ENCODE measurements around the gene SGK1. TPM values are rescaled to one million over a fixed set of nuclear protein-coding genes. Genes with fewer than 3 reads are reported as not detected.
A peak's percentile ranks its signal among the peaks of the same experiment; 100 is the strongest.

Gene SGK1
- total and polyA plus RNA-seq, 8 donors = 26.6 to 236 (median 82.1) TPM

DNA sequence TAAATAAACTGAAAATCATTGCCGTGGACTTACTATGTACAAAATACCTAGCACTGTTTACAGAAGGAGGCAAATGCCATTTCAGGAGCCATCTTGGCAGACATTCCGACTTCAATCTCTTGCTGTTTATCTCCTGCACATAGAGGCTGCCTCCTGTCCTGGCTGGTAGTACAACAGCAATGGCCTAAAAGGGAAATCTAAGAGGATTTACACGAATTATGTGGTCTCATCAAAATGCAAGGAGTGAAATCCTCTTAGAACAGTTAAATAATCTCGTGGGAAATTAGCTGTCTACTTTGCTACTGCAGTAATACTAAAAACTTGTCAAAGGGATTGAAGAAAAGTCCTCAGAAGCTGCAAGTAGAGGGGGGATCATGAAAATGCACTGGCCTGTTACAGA, 183.3 kb downstream of the SGK1 start:
- H3K4me1 ChIP-seq = no peaks in the 10 kb centered on the region
- H3K36me3 ChIP-seq = no peaks in the 10 kb centered on the region
- ATAC-seq = no peak
- H3K27ac ChIP-seq = no peak overlapping the region
- no peaks in the 10 kb centered on the region for H3K9me3 ChIP-seq
- intact Hi-C loops (cut with DNase I) = no loop called here
- H3K27me3 ChIP-seq = no peaks in the 10 kb centered on the region
- TF ChIP-seq, protein P1, sequence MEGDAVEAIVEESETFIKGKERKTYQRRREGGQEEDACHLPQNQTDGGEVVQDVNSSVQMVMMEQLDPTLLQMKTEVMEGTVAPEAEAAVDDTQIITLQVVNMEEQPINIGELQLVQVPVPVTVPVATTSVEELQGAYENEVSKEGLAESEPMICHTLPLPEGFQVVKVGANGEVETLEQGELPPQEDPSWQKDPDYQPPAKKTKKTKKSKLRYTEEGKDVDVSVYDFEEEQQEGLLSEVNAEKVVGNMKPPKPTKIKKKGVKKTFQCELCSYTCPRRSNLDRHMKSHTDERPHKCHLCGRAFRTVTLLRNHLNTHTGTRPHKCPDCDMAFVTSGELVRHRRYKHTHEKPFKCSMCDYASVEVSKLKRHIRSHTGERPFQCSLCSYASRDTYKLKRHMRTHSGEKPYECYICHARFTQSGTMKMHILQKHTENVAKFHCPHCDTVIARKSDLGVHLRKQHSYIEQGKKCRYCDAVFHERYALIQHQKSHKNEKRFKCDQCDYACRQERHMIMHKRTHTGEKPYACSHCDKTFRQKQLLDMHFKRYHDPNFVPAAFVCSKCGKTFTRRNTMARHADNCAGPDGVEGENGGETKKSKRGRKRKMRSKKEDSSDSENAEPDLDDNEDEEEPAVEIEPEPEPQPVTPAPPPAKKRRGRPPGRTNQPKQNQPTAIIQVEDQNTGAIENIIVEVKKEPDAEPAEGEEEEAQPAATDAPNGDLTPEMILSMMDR (IDR thresholded peaks at IDR 0.05) = no peak
- H3K4me3 ChIP-seq = no peak overlapping the region
- no peak for DNase-seq

DNA sequence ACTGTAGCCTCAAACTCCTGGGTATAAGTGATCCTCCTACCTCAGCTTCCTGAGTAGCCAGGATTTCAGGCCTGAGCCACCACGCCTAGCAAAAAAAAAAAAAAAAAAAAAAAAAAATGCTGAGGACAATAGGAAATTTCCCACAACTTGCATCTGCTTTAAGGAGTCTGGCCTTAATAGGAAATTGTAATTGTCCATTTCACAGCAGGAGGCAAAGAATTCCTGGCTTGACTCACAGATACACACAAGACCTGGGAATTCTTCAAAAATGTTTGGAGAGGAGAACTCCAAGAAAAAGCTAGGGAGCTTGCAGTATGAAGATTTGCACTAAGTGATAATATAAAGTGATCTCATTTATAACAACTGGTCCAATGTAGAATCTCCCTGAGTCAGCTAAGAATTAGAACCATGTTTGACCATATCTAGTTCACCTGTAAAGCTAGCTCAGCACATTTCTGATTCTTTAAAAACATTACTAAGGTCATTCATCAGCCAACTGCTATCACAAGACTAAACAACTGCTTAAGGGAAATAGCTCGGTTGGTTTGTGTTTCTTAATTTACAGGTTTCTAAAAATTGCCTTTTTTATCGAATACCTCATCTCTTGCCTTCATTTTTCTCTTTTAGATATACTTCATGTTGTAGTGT, 185.3 kb downstream of the SGK1 start:
- TF ChIP-seq, protein P1 (IDR thresholded peaks at IDR 0.05) = no peak
- Histone ChIP-seq H3K27ac (no peak overlapping the region), H3K9me3 (no peaks in the 10 kb centered on the region), H3K4me1 (no peaks in the 10 kb centered on the region), H3K4me3 (no peak overlapping the region), H3K27me3 (no peaks in the 10 kb centered on the region), H3K36me3 (no peaks in the 10 kb centered on the region)
- intact Hi-C loops (cut with DNase I) = no loop called here
- DNase-seq = no peak
- ATAC-seq = no peak

DNA sequence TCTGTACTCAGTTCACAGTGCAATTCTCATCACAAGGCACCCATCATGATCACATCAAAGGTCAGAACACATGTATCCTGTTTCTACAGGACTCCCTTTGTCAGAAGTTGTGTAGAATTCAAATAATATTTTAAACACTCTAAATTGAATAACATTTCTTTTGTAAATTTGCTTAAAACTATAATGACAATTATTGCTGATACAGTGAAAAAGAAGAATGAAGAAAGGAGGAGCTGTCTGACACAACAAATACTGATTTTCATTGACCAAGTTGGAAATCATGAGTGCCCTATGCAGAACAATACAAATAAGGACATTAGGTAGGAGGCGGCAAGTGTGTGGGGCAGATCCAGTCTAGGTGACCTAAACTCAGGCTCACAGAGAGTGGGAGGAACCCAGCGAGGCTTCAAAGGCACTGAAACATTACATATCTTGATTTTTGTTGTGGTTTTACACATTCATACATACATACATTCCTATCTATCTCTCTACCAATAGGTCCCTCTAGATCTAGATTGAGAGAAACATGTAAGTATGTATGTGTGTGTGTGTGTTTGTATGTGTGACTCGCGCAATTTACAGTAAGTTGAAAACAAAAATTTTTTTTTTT, 186.3 kb downstream of the SGK1 start:
- Histone ChIP-seq H3K27ac (no peak overlapping the region), H3K4me1 (no peaks in the 10 kb centered on the region), H3K9me3 (no peaks in the 10 kb centered on the region), H3K27me3 (no peaks in the 10 kb centered on the region), H3K36me3 (no peaks in the 10 kb centered on the region), H3K4me3 (no peak overlapping the region)
- intact Hi-C loops (cut with DNase I) = no loop called here
- ATAC-seq (no peak), DNase-seq (no peak)
- TF ChIP-seq, protein P1 (IDR thresholded peaks at IDR 0.05) = no peak

DNA sequence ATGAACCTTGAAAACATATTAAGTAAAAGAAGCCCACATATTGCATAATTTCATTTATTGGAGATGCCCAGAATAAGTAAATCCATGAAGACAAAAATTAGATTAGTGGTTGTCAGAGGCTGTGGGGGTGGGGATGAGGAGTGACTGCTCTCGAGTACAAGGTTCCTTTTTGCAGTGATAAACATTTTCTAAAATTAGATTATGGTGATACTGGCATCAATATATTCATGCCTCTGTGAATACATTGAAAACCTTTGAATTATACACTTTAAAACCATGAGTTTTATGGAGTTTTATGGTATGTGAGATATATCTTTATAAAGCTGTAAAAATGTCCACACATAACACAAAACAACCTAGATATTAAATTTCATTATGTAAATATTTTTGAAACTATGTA, 189.8 kb downstream of the SGK1 start:
- no peaks in the 10 kb centered on the region for H3K36me3 ChIP-seq
- TF ChIP-seq, protein P1 (IDR thresholded peaks at IDR 0.05) = no peak
- DNase-seq (no peak), ATAC-seq (no peak)
- no peaks in the 10 kb centered on the region for H3K9me3 ChIP-seq
- no peaks in the 10 kb centered on the region for H3K4me1 ChIP-seq
- H3K27me3 ChIP-seq = no peaks in the 10 kb centered on the region
- H3K4me3 ChIP-seq = no peak overlapping the region
- intact Hi-C loops (cut with DNase I) = no loop called here
- no peak overlapping the region for H3K27ac ChIP-seq

DNA sequence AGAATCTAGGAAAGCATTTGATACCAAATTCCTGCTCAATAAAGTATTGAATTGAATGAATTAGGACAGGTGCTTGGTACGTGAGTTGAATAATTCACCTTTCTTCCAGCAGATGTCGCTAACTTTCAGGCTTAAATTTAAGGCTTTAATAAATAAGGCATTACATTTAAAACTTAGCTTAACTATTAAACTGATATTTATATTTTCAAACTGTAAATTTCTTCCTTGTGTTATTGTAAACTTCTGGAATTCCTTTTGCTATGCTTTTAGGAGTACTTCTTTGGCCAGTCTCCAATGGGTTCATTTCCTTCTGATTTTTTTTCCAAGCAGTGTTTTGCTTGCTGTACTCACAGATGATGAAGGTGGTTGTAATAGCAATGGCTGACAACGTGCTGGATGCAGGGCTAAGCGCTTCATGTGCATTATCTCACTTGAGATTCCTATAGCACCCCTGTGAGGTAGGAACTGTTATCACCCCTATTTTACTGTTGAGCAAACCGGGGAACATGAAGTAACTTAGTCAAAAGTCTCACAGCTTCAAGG, 194.2 kb downstream of the SGK1 start:
- ATAC-seq (peak; percentile 65), DNase-seq (peak in 1 of 4 donors; percentile 37)
- H3K27me3 ChIP-seq = no peaks in the 10 kb centered on the region
- no peak overlapping the region for H3K4me3 ChIP-seq
- TF ChIP-seq, protein P1 (IDR thresholded peaks at IDR 0.05) = peak; percentile 69 to 81
- H3K4me1 ChIP-seq = no peaks in the 10 kb centered on the region
- H3K27ac ChIP-seq = no peak overlapping the region
- intact Hi-C loops (cut with DNase I) = no loop called here
- no peaks in the 10 kb centered on the region for H3K9me3 ChIP-seq
- no peaks in the 10 kb centered on the region for H3K36me3 ChIP-seq

Data from left lung (tissue), 10 donors.